ENCODE results near the gene CGNL1. TPM values are rescaled to one million over a fixed set of nuclear protein-coding genes. Genes with fewer than 3 reads are reported as not detected.

CGNL1 gene
- total and polyA plus RNA-seq, 10 of the 15 experiments (the other 5 are each of a cell fraction or from before 2014, with no cell fraction given), result under 0.01 to 0.27 (median 0.04) TPM; not detected in 3

- Histone ChIP-seq H4K20me1 (ENCODE audit: control insufficient read depth, insufficient read depth) (no peaks in the 10 kb centered on the region), H3K36me3 (ENCODE audit: control insufficient read depth in 2 of 2, insufficient read depth in 2 of 2, low read length in 1 of 2) (no peaks in the 10 kb centered on the region), H3K27me3 (replicated peaks in 1 of 2; ENCODE audit: control insufficient read depth in 2 of 2, insufficient read depth in 2 of 2, low read length in 1 of 2) (no peaks in the 10 kb centered on the region; a peak in 1 of 4 replicates), H3K79me2 (ENCODE audit: control insufficient read depth, insufficient read depth, low read length) (no peaks in the 10 kb centered on the region), H2AFZ (ENCODE audit: control insufficient read depth, low read depth, low read length) (no peak overlapping the region), H3K9me3 (replicated peaks; ENCODE audit: control insufficient read depth, insufficient read depth, low read length) (no peaks in the 10 kb centered on the region), H3K9ac (ENCODE audit: control insufficient read depth, insufficient read depth, low read length) (no peak overlapping the region), H3K4me2 (ENCODE audit: control insufficient read depth, insufficient read depth) (no peak overlapping the region), H3K4me3 (no peak overlapping the region), H3K27ac (ENCODE audit: control insufficient read depth, insufficient read depth) (no peak overlapping the region), H3K4me1 (ENCODE audit: control insufficient read depth, insufficient read depth, low read length) (no peaks in the 10 kb centered on the region)
- intact Hi-C loops (cut with micrococcal nuclease; ENCODE audit: unreplicated experiment), result no loop called here
- CTCF ChIA-PET, result no interaction called here
- FAIRE-seq (no peak), ATAC-seq (no peak), DNase-seq (ENCODE audit: low read depth, low spot score) (no peak)
- BruUV-seq (replicated peaks), result no TSS peak
- POLR2A ChIA-PET, result interaction anchor here (0.6 kb wide), 1 partner anchor 947 kb away, joined by 3 read pairs; no protein-coding TSS in a partner anchor
- no peak for TF ChIP-seq POLR2AphosphoS2 (IDR thresholded peaks at IDR 0.05; ENCODE audit: low read depth, low read length)
- TF ChIP-seq RELB (IDR thresholded peaks at IDR 0.05; ENCODE audit: low read depth), result no peak
- no peak for TF ChIP-seq IRF4 (IDR thresholded peaks at IDR 0.05; ENCODE audit: low read depth, low read length)
- TF ChIP-seq BCLAF1 (IDR thresholded peaks at IDR 0.05), result no peak
- no peak for TF ChIP-seq RAD21 (IDR thresholded peaks at IDR 0.05; ENCODE audit: insufficient read depth, low read depth, low read length)
- no peak for TF ChIP-seq ZBED1 (IDR thresholded peaks at IDR 0.05; ENCODE audit: borderline replicate concordance)
- TF ChIP-seq CTCF (IDR thresholded peaks at IDR 0.05 in 2 of 3, conservative IDR thresholded peaks at IDR 0.05 in 1 of 3; ENCODE audit: control insufficient read depth in 2 of 3, extremely low read depth in 1 of 3, insufficient read depth in 1 of 3, low read depth in 3 of 3, low read length in 3 of 3), result no peak
- TF ChIP-seq RCOR1 (conservative IDR thresholded peaks at IDR 0.05; ENCODE audit: low read depth, low read length), result no peak
- TF ChIP-seq SRF (IDR thresholded peaks at IDR 0.05; ENCODE audit: low read depth in 2 of 2, low read length in 2 of 2), result no peak
- TF ChIP-seq PML (IDR thresholded peaks at IDR 0.05; ENCODE audit: low read length), result no peak
- no peak for TF ChIP-seq FOS (IDR thresholded peaks at IDR 0.05; ENCODE audit: borderline replicate concordance, extremely low read depth, insufficient read length)
- no peak for TF ChIP-seq ZZZ3 (IDR thresholded peaks at IDR 0.05; ENCODE audit: control insufficient read depth, insufficient read length, low read depth)
- no peak for TF ChIP-seq TCF3 (IDR thresholded peaks at IDR 0.05; ENCODE audit: borderline replicate concordance, insufficient read depth, low read depth, low read length)
- TF ChIP-seq FOXM1 (IDR thresholded peaks at IDR 0.05; ENCODE audit: low read depth, low read length), result no peak
- no peak for TF ChIP-seq SMARCA5 (IDR thresholded peaks at IDR 0.05)
- TF ChIP-seq MTA2 (IDR thresholded peaks at IDR 0.05; ENCODE audit: low read depth), result no peak
- no peak for TF ChIP-seq NR2C2 (IDR thresholded peaks at IDR 0.05; ENCODE audit: borderline replicate concordance, control insufficient read depth, insufficient read length, low read depth)
- RAD21 ChIA-PET (ENCODE audit: unreplicated experiment), result no interaction called here
- in situ Hi-C loops (cut with MboI), result no loop called here
- WGBS (ENCODE audit: insufficient coverage, insufficient replicate concordance, low lambda C conversion rate, missing lambda C conversion rate), result 3% methylated on average over 4 of the region's 4 CpGs
- SMC1A ChIA-PET (ENCODE audit: uncharacterized antibody, unreplicated experiment), result no interaction called here
These were observed 196.8 kb downstream of the CGNL1 start for GRCh38 chr15:57573151-57573550.

All from GM12878 (cell line).